HG03520 (cell line): ENCODE measurements around the gene LCE2B.
"Not testable (repeated sequence)": the region's sequence is repeated elsewhere in the genome, so short reads cannot be mapped to it uniquely, and the experiment has no call there.

Experiments used
- ATAC-seq: cut with Tn5 transposase; IDR thresholded peaks from one replicate; pipeline ENCODE4 v1.9.1; 2021; ENCODE audit warnings: mild to moderate bottlenecking, moderate library complexity; ENCODE audit not compliant: unreplicated experiment

LCE2B gene, protein sequence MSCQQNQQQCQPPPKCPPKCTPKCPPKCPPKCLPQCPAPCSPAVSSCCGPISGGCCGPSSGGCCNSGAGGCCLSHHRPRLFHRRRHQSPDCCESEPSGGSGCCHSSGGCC

GRCh38 chr1:152685823-152686222 lies at the start of gene LCE2B:
Gene LCE2B, plus strand, starts transcription at chr1:152686123. Its CDS starts 721 bp downstream, at chr1:152686844.
- not testable (repeated sequence) for ATAC-seq

GRCh38 chr1:152640351-152640750 lies 45.6 kb upstream of the LCE2B start:
- ATAC-seq = no peak

- no peak for ATAC-seq
Observed at GRCh38 chr1:152643945-152644344, 42.0 kb upstream of the LCE2B start.

- ATAC-seq = no peak
Observed at GRCh38 chr1:152645146-152645545, 40.8 kb upstream of the LCE2B start.

DNA sequence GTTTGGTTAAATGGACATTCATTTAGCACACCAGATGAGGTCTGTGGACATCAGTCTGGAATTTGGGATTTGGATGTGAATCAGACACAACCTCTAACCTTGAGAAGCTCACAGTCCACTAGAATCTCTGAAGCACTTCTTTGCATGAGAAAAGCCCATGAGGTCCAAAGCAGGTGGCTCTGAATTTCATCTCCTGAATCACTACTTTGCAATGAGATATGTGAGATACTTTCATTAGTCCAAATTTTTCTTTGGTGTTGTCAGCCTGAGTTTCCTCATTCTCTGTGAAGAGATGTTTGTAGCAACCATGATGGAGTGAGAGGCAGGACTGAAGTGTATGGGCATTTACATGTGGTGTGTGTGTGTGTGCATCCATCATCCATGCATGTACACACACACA lies 39.3 kb upstream of the LCE2B start:
- ATAC-seq = no peak

DNA sequence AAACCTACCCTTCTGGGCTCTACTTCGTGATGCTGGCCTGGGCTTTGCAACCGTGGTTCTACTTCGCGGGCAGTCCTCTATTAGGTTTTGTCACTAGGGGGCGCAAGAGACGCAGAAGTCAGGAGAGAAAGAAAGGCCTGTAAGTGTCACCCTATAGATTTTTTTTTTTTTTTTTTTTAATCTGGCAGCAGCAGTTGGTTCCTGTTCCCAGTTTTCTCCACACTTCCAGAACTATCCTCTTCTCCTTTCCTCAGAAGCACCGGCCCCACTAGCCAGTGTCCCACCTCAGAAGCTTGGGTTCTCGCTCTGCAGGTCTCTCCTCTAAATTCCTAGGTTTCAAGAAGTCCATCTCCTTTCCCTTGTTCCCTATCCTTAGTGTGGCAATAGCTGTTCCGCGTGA lies 31.8 kb upstream of the LCE2B start:
- ATAC-seq = no peak

GRCh38 chr1:152656459-152656858 lies 29.5 kb upstream of the LCE2B start:
- no peak for ATAC-seq

DNA sequence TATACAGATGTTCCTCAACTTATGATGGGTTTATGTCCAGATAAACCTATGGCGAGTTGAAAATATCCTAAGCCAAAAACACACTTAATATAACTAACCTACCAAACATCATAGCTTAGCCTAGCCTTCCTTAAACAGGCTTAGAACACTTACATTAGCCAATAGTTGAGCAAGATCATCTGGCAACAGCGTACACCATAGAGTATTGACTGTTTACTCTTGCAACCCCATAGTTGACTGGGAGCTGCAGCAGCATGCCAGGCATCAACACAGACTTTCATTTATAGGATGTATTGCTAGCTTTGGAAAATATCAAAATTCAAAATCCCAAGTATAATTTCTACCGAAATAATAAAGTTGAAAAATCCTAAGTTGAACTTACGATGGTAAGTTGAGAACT lies 28.2 kb upstream of the LCE2B start:
- ATAC-seq = no peak

GRCh38 chr1:152658649-152659048 lies 27.3 kb upstream of the LCE2B start:
- no peak for ATAC-seq

GRCh38 chr1:152663098-152663497 lies 22.8 kb upstream of the LCE2B start, which contains the start of gene LCE2D:
Gene LCE2D, plus strand, starts transcription at chr1:152663380. Its CDS starts 726 bp downstream, at chr1:152664106.
- ATAC-seq = no peak

DNA sequence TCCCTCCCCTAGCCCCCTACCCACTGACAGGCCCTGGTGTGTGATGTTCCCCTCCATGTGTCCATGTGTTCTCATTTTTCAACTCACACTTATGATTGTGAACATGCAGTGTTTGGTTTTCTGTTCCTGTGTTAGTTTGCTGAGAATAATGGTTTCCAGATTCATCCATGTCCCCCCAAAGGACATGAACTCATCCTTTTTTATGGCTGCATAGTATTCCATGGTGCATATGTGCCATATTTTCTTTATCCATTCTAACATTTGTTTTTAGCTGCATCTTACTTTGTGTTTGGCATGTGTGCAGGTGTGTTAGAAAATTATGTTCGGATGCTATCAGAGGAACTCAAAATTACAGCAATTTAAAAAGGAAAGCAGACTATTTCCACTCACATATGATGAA lies 19.8 kb upstream of the LCE2B start:
- ATAC-seq = not testable (repeated sequence)

- ATAC-seq = no peak
Observed at GRCh38 chr1:152667648-152668047, 18.3 kb upstream of the LCE2B start.

DNA sequence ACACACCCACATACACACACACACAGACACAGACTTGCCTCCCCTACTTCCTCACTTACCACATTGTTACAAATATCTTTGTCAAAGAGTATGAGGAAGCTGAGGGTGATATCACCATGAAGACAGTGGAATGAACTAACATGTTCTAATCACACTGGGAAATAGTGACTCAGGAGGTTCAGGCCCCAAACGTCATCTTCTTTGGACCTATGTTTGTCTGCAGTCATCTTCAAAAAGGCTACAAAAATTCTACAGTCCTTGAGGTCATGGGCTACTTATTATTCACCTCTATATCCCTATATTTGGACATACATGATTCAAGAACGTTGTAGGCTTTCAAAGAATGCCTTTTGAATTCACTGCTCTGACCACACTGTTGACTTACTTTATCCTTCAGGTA lies 12.9 kb upstream of the LCE2B start:
- ATAC-seq = no peak

GRCh38 chr1:152674983-152675382 lies 10.9 kb upstream of the LCE2B start, which contains the start of gene LCE2C:
Gene LCE2C, plus strand, starts transcription at chr1:152675279. Its CDS starts 737 bp downstream, at chr1:152676016.
- ATAC-seq = not testable (repeated sequence)

GRCh38 chr1:152679459-152679858 lies 6.5 kb upstream of the LCE2B start:
- no peak for ATAC-seq

DNA sequence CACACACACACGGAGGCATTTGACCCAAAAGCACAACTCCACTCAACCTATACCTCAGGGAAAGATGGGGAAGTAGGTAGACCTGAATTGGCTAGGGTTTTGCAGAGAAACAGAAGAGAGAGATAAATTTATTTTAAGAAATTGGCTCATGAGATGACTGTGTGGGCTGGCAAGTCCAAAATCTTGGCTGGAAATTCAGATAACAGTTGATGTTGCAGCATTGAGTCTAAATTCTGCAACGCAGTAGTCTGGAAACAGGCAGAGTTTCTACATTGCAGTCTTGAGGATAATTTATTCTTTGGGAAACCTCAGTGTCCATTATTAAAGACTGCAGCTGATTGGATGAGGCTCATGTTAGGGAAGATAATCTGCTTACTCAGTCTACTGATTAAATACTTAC lies 4.3 kb upstream of the LCE2B start:
- ATAC-seq = no peak

DNA sequence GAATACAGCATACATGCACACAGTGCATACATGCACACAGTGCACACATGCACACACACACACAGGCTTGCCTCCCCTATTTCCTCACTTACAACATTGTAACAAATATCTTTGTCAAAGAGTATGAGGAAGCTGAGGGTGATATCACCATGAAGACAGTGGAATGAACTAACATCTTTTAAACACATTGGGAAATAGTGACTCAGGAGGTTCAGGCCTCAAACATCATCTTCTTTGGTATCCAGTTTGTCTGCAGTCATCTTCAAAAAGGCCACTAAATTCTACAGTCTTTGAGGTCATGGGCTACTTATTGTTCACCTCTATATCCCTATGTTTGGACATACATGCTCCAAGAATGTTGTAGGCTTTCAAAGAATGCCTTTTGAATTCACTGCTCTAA lies 2.1 kb upstream of the LCE2B start:
- ATAC-seq = no peak

- no peak for ATAC-seq
Observed at GRCh38 chr1:152697701-152698600, 12.0 kb downstream of the LCE2B start, which contains the start of gene LCE2A. Gene LCE2A, plus strand, starts transcription at chr1:152698345. Its CDS starts 557 bp downstream, at chr1:152698902.

- ATAC-seq = no peak
Observed at GRCh38 chr1:152699746-152700145, 13.8 kb downstream of the LCE2B start.

- ATAC-seq = no peak
Observed at GRCh38 chr1:152707860-152708259, 21.9 kb downstream of the LCE2B start, which contains the start of gene LCE4A. Gene LCE4A, plus strand, starts transcription at chr1:152708160. Its CDS starts 916 bp downstream, at chr1:152709076.

DNA sequence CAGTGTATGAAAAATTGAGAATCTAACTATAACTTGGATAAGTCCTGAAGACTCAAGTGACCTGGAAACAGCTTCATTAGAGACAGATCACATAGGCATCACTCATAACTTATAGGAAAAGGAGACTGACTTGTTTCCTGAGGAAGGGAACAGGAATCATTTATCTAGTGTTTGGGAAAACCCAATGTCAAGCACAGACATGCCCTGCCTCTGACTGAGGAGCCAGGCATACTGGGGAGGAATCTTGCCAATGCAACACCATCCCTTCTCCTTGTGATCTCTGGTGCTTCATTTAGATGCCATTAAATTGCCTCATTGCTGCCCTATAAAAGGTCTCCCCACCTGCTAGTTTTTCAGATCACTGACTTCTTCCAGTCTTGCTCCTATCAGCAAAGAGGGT lies 32.3 kb downstream of the LCE2B start:
- ATAC-seq = no peak

- ATAC-seq = no peak
Observed at GRCh38 chr1:152725261-152725660, 39.3 kb downstream of the LCE2B start.
